GM12873 (cell line): ENCODE results near the gene ACBD5.

Experiments
- TF ChIP-seq, protein P1 (sequence below): IDR thresholded peaks from 2 replicates; pipeline ENCODE4 v1.5.1; 2012; ENCODE audit warnings: low read depth, mild to moderate bottlenecking, moderate library complexity, low read length, control low read depth; ENCODE audit not compliant: insufficient read depth; ENCODE audit errors: missing control alignments

The ACBD5 gene

DNA sequence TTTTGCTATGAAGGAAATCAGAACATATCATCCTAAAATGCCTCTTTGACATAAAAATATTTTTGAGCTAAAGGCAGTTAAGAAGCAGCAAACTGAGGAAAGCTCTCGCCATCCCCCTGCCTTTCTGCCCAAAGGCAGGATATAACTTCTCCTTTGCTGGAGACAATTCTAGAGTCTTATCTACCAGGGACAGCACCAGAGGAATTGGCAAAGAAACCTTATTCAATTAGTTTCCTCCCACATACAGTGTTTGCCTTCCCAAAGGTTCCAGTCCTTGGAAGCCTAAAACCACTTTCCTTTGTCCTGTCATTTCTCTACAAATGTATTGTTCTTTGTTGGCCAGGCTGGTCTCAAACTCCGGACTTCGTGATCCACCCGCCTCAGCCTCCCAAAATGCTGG is 51.7 kb downstream of the ACBD5 start:
- TF ChIP-seq, protein P1, sequence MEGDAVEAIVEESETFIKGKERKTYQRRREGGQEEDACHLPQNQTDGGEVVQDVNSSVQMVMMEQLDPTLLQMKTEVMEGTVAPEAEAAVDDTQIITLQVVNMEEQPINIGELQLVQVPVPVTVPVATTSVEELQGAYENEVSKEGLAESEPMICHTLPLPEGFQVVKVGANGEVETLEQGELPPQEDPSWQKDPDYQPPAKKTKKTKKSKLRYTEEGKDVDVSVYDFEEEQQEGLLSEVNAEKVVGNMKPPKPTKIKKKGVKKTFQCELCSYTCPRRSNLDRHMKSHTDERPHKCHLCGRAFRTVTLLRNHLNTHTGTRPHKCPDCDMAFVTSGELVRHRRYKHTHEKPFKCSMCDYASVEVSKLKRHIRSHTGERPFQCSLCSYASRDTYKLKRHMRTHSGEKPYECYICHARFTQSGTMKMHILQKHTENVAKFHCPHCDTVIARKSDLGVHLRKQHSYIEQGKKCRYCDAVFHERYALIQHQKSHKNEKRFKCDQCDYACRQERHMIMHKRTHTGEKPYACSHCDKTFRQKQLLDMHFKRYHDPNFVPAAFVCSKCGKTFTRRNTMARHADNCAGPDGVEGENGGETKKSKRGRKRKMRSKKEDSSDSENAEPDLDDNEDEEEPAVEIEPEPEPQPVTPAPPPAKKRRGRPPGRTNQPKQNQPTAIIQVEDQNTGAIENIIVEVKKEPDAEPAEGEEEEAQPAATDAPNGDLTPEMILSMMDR, result no peak

DNA sequence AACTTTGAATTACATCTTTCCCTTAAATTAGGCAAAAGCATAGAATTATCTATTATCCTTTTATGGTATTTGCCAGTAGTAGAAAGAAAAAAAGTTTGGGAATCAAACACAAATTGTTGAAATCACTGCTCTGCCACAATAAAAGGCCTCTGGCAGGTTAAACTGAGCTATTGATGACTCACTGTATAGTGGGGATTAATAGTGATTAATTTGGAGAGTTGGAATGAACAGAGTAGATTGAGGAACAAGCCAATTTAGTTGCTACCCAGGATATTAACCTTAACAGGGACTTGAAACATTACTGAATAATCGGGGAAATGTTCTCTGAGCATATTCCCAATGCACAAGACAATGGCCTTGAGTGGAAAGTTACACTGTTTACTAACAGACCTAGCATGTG is 52.3 kb downstream of the ACBD5 start:
- TF ChIP-seq, protein P1, result no peak

DNA sequence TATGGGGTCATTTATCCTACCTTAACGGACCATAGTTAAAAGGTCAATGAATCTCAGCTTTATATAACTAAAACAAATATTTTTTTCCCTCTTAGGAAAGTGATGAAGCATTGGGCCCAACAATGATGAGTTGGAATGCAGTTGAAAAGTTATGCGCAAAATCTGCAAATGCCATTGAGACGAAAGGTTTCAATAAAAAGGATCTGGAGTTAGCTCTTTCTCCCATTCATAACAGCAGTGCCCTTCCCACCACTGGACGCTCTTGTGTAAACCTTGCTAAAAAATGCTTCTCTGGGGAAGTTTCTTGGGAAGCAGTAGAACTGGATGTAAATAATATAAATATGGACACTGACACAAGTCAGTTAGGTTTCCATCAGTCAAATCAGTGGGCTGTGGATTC is 70.7 kb downstream of the ACBD5 start:
- TF ChIP-seq, protein P1, result no peak

DNA sequence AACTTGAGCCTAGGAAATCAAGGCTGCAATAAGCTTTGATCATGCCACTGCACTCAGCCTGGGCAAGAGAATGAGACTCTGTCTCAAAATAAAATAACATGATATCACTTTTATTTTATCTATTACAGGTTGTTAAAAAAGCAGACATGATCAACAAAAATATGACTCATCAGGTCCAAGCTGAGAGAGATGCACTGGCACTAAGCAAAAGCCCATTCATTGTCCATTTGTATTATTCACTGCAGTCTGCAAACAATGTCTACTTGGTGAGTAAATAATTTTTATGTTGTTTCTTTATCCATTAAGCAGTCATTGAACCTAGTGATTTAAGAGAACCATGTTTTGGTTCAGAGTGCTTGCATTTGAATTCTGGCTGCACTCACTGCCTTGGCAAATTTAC is 82.2 kb downstream of the ACBD5 start:
- TF ChIP-seq, protein P1, result no peak

DNA sequence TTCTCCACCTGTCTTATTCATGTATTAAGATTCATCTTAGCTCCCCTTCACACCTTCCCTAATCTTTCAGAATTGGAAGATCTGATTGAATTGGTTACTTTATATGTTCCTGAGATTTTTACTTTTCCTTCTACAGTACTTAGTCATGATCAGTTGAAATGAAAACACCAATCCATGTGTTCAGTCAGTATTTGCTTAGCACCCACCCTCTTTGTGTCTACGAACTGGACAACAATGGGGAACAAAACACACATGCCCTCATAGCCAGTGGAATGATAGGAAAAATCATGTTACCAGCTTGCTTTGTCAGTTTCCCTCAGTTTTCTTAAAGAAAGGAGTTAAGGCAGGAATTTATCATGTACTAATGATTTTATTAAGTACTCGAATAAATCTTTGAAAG is 83.4 kb downstream of the ACBD5 start:
- TF ChIP-seq, protein P1, result no peak

DNA sequence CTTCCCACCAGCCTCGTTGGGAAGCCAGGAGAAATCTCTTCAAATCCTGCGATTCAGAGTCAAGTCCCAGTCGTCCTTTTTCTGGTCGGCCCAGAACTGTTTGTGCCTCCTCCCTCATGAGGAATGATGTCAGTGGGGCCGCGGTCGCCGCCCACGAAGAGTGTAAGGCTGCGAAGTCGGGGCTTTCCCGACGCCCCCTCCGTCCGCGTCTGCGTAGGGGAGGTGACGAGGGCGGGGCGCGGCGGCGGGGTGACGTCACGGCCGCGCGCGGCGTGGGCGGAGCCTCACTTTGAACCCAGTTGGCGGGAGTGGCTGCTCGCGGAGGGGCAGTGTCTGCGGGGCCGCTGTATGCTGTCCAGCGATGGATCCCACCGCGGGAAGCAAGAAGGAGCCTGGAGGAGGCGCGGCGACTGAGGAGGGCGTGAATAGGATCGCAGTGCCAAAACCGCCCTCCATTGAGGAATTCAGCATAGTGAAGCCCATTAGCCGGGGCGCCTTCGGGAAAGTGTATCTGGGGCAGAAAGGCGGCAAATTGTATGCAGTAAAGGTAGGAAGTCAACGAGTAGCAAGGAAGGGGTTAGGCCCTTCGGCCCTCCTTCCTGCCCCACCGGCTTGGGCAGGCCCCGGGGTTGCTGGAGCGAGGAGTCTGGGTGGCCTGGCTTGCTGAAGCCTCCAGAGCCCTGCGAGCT is 85.4 kb downstream of the ACBD5 start, which contains the start of gene MASTL:
Gene MASTL, plus strand, starts transcription at position 287 of the 689 bp plus-strand sequence. Its CDS starts 75 bp downstream, at position 362.
- TF ChIP-seq, protein P1, result no peak

DNA sequence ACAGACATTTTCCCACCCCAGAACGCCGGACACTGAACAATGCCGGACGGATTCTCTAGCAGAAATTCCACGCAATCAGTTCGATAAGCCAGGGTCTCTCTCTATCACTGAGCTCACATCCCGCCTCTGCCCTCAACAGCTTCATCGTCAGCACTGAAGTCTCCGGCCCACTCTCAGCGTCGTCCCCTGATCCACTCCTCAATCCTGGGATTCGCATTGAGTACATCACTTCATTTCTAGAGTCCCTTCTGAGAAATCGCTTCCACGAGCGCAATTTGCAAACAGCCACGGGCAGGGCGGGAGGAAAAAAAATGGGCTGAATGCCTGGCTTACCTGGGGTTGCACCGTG is 86.8 kb downstream of the ACBD5 start:
- TF ChIP-seq, protein P1, result no peak

DNA sequence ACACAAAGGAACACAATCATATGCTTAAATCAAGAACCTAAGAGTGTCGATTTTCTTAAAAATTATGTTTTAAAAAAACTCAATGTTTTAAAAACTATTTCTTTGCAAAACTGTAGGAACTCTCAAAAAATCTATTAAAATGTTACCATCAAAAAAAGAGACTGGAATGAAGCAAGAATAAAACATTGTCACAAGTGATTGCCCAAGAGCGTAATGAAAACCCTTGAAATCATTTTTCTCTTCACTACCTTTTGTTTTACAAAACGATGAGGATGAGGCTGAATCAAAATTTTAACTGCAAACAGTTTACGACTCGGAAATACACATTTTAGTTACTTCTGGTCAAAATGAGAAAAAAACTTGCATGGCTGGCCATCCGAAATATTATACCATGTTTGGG is 87.3 kb downstream of the ACBD5 start:
- TF ChIP-seq, protein P1, result no peak
